Coronary artery (tissue), 2 donors: Measurements from ENCODE around the gene HES6.

Experiments used
- DNase-seq: peaks from one replicate; pipeline ENCODE4 v3.0.0-alpha.2; 2017; ENCODE audit warnings: low spot score
- H3K27ac ChIP-seq, 2 donors: fragments of 200-600 bp; sonication (generic); one replicate each; pipeline ENCODE4 v1.5.1; 2016 to 2019
- H3K4me3 ChIP-seq: fragments of 200-600 bp; sonication (generic); 2 replicates; pipeline ENCODE4 v1.5.1; 2016; ENCODE audit warnings: mild to moderate bottlenecking, moderate library complexity
- CTCF ChIP-seq: fragments of 200-600 bp; sonication (generic); IDR thresholded peaks from one replicate; pipeline ENCODE4 v1.5.1; 2019; ENCODE audit warnings: antibody characterized with exemption

The HES6 gene

GRCh38 chr2:238239863-238240756 is at the start of gene HES6:
Gene HES6 (minus strand): TSS chr2:238240038. CDS start chr2:238239905, 133 bp downstream.
- peak within 1 kb of the TSS; percentile 85 for H3K4me3 ChIP-seq
- no peak for TF ChIP-seq CTCF
- peak; percentile 87 for DNase-seq
- peak within 1 kb of the TSS; percentile 37 to 84 for H3K27ac ChIP-seq

GRCh38 chr2:238289574-238289973 is 49.7 kb upstream of the HES6 start:
- no peak for TF ChIP-seq CTCF
- H3K4me3 ChIP-seq = peak overlapping the region; percentile 84
- H3K27ac ChIP-seq = peak overlapping the region in 1 of 2 donors; percentile 90
- peak; percentile 78 for DNase-seq

GRCh38 chr2:238288650-238289573 is 49.1 kb upstream of the HES6 start:
- H3K4me3 ChIP-seq = peak overlapping the region; percentile 84
- no peak for TF ChIP-seq CTCF
- DNase-seq = peak; percentile 99
- peak overlapping the region; percentile 90 to 94 for H3K27ac ChIP-seq

GRCh38 chr2:238287737-238288649 is 48.2 kb upstream of the HES6 start, which contains the start of gene PER2:
Gene PER2 (minus strand): TSS chr2:238288610. CDS start chr2:238277936, 10,674 bp downstream.
- Histone ChIP-seq H3K27ac (peak within 1 kb of the TSS; percentile 90 to 94), H3K4me3 (peak within 1 kb of the TSS; percentile 84)
- peak; percentile 88 for DNase-seq
- no peak for TF ChIP-seq CTCF

- H3K27ac ChIP-seq = peak overlapping the region; percentile 90 to 94
- peak overlapping the region; percentile 84 for H3K4me3 ChIP-seq
- DNase-seq = no peak
- no peak for TF ChIP-seq CTCF
Measured at GRCh38 chr2:238286987-238287736, 47.3 kb upstream of the HES6 start.

GRCh38 chr2:238286551-238286950 is 46.7 kb upstream of the HES6 start:
- TF ChIP-seq CTCF = no peak
- Histone ChIP-seq H3K4me3 (peak overlapping the region; percentile 84), H3K27ac (peak overlapping the region; percentile 90 to 94)
- peak; percentile 86 for DNase-seq
